ENCODE measurements around the gene AMBP.

AMBP gene

DNA sequence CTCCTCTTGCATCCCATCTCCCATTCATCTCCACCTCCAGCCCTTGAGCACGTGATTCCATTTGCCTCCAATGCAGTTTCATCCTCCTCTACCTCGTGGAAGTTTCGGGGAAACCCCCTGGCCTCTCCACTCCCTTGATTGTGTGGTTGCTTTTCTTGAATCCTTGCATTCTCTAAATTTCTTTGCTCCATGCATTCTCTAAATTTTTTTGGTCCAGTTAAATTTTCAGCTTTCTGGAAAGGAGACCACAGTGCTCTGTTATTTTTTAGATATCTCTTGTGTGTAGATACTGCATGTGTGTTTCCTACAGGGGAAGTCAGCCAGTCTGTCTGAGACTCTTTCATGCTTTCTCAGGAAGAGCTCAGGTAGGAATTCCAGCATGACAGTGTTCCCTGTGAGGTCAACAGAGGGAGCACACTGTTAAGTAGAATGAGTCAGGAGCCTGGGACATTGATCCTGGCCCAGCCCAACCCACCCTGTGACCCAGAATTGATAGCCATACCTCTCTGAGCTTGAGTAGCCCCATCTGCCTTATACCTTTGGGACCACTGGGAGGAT, 52.8 kb downstream of the AMBP start:
- H3K36me3 ChIP-seq (replicated peaks), result peaks cover 13% of the 10 kb centered on the region
- in situ Hi-C loops (cut with HindIII; ENCODE audit: low pct_ligation_motif_present, low sequenced_read_pairs), result no loop called here

DNA sequence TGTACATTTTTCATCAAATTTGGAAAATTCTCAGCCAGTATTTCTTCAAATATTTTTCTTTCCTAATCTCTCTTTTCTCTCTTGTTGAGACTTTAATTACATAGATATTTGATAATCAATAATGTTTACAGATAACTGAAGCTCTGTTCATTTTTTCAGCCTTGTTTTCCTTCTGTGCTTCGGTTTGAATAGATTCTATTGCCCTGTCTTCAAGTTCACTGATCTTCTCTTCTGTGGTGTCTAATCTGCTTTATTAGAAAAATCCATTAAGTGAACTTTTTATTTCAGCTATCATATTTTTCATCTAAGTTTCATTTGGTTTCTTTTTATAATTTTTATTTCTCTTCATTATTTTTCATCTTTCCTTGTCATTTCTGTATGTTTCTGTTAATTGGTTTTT, 54.1 kb downstream of the AMBP start:
- no peaks in the 10 kb centered on the region for H3K27me3 ChIP-seq (replicated peaks)
- H3K4me3 ChIP-seq (ENCODE audit: low read depth, low read length), result no peak overlapping the region
- in situ Hi-C loops (cut with HindIII; ENCODE audit: low pct_ligation_motif_present, low sequenced_read_pairs), result no loop called here
- TF ChIP-seq, protein P1, sequence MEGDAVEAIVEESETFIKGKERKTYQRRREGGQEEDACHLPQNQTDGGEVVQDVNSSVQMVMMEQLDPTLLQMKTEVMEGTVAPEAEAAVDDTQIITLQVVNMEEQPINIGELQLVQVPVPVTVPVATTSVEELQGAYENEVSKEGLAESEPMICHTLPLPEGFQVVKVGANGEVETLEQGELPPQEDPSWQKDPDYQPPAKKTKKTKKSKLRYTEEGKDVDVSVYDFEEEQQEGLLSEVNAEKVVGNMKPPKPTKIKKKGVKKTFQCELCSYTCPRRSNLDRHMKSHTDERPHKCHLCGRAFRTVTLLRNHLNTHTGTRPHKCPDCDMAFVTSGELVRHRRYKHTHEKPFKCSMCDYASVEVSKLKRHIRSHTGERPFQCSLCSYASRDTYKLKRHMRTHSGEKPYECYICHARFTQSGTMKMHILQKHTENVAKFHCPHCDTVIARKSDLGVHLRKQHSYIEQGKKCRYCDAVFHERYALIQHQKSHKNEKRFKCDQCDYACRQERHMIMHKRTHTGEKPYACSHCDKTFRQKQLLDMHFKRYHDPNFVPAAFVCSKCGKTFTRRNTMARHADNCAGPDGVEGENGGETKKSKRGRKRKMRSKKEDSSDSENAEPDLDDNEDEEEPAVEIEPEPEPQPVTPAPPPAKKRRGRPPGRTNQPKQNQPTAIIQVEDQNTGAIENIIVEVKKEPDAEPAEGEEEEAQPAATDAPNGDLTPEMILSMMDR (IDR thresholded peaks at IDR 0.05; ENCODE audit: low read depth, low read length, missing control alignments), result no peak
- no peak overlapping the region for H3K27ac ChIP-seq
- H3K36me3 ChIP-seq (replicated peaks), result peaks cover 10% of the 10 kb centered on the region
- DNase-seq, result no peak

More for the DNA sequence above, 52.8 kb downstream of the AMBP start:
- DNase-seq, result no peak
- Histone ChIP-seq H3K27ac (no peak overlapping the region), H3K27me3 (replicated peaks) (no peaks in the 10 kb centered on the region), H3K4me3 (ENCODE audit: low read depth, low read length) (no peak overlapping the region)
- TF ChIP-seq, protein P1 (IDR thresholded peaks at IDR 0.05; ENCODE audit: low read depth, low read length, missing control alignments), result no peak

DNA sequence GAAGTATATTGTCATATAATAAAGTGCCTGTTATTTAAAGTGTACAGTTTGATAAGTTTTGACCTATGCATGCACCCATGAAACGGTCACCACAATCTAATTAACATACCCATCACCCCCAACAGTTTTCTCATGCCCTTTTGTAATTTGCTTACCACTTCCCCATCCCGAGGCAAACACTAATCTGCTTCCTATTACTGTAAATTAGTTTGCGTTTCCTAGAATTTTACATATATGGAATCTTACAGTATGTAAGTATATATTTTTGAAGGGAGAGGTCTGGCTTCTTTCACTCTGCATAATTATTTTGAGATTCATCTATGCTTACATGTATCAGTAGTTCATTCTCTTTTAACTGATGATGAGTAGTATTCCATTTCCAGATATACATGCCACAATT, 56.5 kb downstream of the AMBP start:
- TF ChIP-seq, protein P1 (IDR thresholded peaks at IDR 0.05; ENCODE audit: low read depth, low read length, missing control alignments), result no peak
- Histone ChIP-seq H3K36me3 (replicated peaks) (peaks cover 9% of the 10 kb centered on the region), H3K27ac (no peak overlapping the region), H3K27me3 (replicated peaks) (no peaks in the 10 kb centered on the region), H3K4me3 (ENCODE audit: low read depth, low read length) (no peak overlapping the region)
- DNase-seq, result no peak
- in situ Hi-C loops (cut with HindIII; ENCODE audit: low pct_ligation_motif_present, low sequenced_read_pairs), result no loop called here

DNA sequence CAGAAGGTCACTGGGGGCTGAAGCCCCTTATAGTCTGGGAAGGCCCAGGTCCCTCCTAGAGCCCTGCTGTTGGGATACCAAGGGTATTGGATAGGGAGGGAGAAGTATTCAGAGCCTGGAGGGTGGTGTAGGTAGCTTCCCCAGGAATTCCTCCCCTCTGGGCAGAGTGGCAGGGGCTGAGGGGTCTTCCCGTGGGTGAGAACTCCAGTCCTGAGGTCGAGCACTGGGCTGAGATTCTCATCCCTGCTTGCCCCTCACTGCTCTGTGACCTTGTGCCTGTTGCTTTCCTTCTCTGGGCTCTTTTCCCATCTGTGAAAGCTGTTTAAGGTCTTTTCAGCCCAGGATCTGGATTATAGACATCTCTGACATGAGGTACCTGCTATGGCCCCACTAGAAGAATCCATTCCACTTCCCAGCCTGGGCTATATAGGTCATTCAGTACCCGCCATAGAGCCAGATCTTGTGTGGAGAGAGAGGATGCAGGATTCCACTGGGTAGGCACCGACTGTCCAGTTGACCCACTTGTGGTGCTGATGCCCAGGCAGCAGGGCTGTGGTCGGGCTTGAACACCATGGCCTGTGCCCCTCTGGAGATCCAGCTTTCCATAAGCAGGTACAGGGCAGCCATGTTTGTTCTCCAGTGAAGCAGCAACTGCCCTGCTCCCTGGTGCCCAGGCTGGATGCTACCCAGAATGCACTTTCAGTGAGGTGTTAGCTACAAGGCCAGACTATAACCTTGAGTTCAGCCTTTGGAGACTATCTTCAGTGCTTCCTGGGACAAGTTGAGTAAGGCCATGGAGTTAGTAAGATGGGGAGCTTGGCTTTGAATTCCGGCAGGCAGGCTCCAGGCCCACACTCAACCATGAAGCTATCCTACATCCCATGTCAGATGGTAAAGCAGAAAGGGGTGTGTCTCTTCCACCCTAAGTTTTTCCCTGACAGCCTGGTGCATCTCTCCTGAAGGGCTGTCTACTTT, 60.1 kb downstream of the AMBP start:
- Histone ChIP-seq H3K36me3 (replicated peaks) (peaks cover 9% of the 10 kb centered on the region), H3K4me3 (ENCODE audit: low read depth, low read length) (no peak overlapping the region), H3K27me3 (replicated peaks) (no peaks in the 10 kb centered on the region), H3K27ac (no peak overlapping the region)
- in situ Hi-C loops (cut with HindIII; ENCODE audit: low pct_ligation_motif_present, low sequenced_read_pairs), result no loop called here
- DNase-seq, result no peak
- TF ChIP-seq, protein P1 (IDR thresholded peaks at IDR 0.05; ENCODE audit: low read depth, low read length, missing control alignments), result no peak

DNA sequence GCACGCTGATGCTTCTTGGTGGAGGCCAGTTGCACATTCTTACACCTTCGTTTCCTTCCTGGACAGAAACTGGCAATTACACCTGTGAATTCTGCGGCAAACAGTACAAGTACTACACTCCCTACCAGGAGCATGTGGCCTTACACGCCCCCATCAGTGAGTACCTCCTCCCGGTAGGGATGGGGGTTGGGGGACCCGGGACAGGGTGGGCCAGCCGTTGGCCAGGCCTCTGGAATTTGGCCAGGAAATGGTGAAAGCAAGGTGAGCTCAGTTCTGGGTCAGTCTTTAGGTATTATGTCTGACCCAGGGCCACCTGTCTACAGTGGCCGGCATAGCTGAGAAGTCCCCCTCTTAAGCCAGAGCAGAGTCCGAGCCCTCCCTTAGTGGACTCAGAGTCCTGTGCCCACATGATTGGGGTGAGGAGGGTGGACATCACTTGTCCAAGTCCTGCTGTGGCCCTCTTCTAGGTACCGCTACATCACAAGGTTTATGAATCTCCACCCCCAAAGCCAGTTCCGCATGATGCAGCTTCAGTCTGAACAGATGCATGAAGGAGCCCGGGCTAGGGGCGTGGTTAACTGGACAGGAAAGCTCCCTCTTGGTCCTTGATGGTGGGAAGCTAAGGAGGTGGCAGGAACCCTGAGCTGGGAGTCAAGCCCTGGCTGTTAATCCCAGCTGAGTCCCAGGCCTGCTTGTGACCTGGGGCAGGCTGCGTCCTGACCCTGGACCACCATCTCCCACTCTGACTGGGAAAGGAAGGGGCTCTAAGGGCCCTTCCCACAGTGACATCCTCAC, 61.3 kb downstream of the AMBP start:
- no peak overlapping the region for H3K4me3 ChIP-seq (ENCODE audit: low read depth, low read length)
- H3K27me3 ChIP-seq (replicated peaks), result no peaks in the 10 kb centered on the region
- no peak overlapping the region for H3K27ac ChIP-seq
- DNase-seq, result no peak
- H3K36me3 ChIP-seq (replicated peaks), result peaks cover 14% of the 10 kb centered on the region
- in situ Hi-C loops (cut with HindIII; ENCODE audit: low pct_ligation_motif_present, low sequenced_read_pairs), result no loop called here
- TF ChIP-seq, protein P1 (IDR thresholded peaks at IDR 0.05; ENCODE audit: low read depth, low read length, missing control alignments), result no peak

Data from brain microvascular endothelial cell (primary cell).